GM19328 (cell line): ENCODE measurements around the gene ATG4A.

Experiments
- ATAC-seq: cut with Tn5 transposase; IDR thresholded peaks from one replicate; pipeline ENCODE4 v1.9.1; 2021; ENCODE audit warnings: mild to moderate bottlenecking, moderate library complexity; ENCODE audit not compliant: unreplicated experiment

Gene ATG4A

DNA sequence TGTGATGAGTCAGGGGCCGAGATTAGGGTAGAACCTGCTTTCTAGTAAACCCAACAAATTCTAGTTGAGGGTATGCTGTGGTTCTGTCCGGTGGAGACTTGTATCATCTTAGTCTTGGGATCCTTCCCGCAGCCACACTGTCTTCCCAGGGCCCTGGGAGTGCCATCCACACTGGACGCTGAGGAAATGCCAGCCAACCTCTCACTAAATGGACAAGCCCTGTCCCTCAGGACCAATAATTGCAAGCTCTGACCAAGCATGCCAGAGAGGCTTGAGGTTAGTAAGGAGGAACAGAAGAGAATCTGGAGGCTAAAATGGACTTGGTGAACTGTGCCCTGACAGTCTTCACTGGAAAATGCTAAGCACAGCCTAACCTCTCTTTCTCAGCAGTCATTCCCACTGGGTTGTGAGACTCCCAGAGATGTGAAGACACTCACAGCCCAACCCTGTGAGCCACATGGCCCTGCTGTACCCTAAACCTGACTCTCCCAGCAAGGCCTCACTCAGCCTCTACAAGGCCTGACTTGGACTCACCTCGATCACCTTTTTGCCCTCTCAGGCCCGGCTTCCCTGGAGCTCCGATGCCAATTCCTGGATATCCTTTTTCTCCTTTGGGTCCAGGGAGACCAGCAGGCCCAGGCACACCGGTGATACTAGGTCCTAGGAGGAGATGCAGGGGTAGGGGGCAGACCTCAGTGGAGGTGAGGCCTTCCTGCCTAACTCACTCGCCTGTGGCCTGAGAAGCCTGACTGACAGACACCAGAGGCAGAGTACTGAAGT is 77.6 kb downstream of the ATG4A start:
- ATAC-seq, result no peak

- no peak for ATAC-seq
Measured at GRCh38 chrX:108169768-108170167, 78.2 kb downstream of the ATG4A start.

- no peak for ATAC-seq
Measured at GRCh38 chrX:108171671-108172070, 80.1 kb downstream of the ATG4A start.

- ATAC-seq, result no peak
Measured at GRCh38 chrX:108173874-108174273, 82.3 kb downstream of the ATG4A start.

- no peak for ATAC-seq
Measured at GRCh38 chrX:108177351-108178142, 86.0 kb downstream of the ATG4A start.

DNA sequence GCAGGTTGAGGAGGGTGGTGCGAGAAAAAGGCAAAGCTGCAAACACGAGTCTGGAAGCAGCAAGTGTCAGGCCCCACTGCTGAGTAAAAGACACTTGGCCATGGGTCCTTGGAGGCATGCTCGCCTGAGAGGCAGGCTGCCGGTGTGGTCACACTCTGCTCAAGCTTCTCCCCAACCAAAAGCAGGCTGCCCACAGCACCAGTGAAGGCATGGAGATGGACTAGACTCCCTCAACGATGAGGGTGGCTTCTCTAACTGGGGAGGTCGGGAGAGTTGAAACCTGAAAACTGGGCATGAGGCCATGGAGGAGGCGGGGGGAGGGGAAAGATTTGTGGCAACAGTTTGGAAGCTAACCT is 86.5 kb downstream of the ATG4A start:
- ATAC-seq, result no peak

DNA sequence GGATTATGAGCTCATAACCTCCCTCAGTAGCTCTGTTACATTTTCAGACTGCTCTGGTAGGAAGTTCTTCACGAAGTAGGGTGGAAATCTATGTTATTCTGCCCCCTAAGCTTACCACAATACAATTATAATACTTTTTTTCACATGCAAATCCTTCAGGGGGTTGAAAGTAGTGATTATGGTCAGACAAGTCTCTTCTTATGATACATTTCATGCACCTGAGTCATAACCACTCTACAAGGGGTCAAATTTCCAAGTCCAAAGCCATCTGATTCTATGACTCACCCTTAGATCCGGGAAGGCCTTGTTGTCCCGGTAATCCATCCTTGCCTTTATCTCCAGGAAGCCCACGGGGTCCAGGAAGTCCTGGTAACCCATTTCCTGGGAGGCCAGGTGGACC is 95.2 kb downstream of the ATG4A start:
- ATAC-seq, result no peak

DNA sequence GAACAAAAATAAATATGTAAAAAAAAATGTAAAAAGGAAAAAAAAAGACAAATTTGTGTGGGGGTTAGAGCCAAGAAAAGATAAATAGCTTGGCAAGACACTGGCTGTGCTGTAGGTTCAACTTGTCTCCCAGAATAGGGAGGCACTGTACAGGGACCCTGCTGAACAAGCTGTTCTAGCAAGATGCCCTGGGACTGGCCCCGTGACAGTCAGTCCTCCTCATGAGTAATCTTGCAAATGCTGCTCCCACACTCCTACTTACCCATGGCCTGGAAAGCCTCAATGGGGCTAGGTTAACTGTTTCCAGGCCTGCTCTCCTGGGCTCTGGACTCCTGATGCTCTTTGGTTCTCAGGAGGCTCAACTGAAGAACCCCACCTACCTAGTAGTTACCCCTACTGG is 106.8 kb downstream of the ATG4A start:
- no peak for ATAC-seq

GRCh38 chrX:108199041-108199440 is 107.5 kb downstream of the ATG4A start:
- no peak for ATAC-seq

DNA sequence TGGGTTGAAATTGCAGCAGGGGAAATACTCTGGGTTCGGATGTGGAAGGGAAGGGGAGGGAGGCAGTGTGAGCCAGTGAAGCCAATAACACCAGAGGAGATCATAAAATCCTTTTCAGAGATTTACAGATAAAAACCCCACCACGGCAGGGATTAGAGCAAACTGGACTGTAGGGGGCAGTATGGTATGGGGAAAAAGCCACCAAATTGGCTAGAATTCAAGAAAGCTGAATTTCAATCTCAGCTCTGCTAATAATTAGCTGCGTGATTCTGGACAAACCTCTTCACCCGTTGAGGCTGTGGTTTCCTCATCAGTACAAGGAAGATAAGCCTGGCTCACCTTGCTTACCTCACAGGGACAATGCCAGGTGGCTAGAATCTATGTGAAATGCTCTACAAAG is 108.1 kb downstream of the ATG4A start:
- no peak for ATAC-seq

- no peak for ATAC-seq
Measured at GRCh38 chrX:108203540-108203939, 112.0 kb downstream of the ATG4A start.
